SK-N-SH (cell line): ENCODE results near the gene TBX21. TPM values are rescaled to one million over a fixed set of nuclear protein-coding genes. Genes with fewer than 3 reads are reported as not detected.

Source experiments
- CTCF ChIA-PET: fragments of 300-600, 350-600 bp; formaldehyde crosslinking; extraction: SDS; loops from one replicate; lab custom pipeline; 2021; lab: Yijun Ruan, JAX
- POLR2A ChIA-PET: fragments of 350-600 bp; sonication (Branson Sonifier 250); formaldehyde crosslinking; extraction: SDS; loops from one replicate; lab custom pipeline; 2020; ENCODE audit warnings: antibody characterized with exemption, inconsistent platforms; lab: Yijun Ruan, JAX
- DNase-seq: peaks from one replicate; pipeline ENCODE4 v3.0.0; 2012
- H2AFZ ChIP-seq: fragments of 200-600 bp; sonication (generic); 2 replicates; pipeline ENCODE4 v1.8.1; 2016; ENCODE audit warnings: antibody characterized with exemption, mild to moderate bottlenecking, low read depth
- H3F3A ChIP-seq: fragments of 200-600 bp; sonication (generic); replicated peaks from 2 replicates; pipeline ENCODE3; 2016; ENCODE audit warnings: antibody characterized with exemption, mild to moderate bottlenecking; ENCODE audit not compliant: insufficient read depth
- H3K27ac ChIP-seq, 2 experiments: fragments of 200-500 bp in 1 of 2; fragments of 200-600 bp in 1 of 2; sonication (Bioruptor generic) in 1 of 2; sonication (generic), shearing (Covaris generic) in 1 of 2; 2 replicates each; pipeline versions ENCODE4 v1.5.1 to v1.6.1; 2014 to 2016; ENCODE audit warnings: low read depth in 2 of 2, inconsistent platforms in 1 of 2, low read length in 1 of 2, mild to moderate bottlenecking in 1 of 2, mixed read lengths in 1 of 2
- H3K27me3 ChIP-seq: fragments of 200-600 bp; sonication (generic), shearing (Covaris generic); 2 replicates; pipeline ENCODE4 v1.6.1; 2016; ENCODE audit warnings: mixed run types; ENCODE audit not compliant: insufficient read depth
- H3K36me3 ChIP-seq, 2 experiments: fragments of 200-500 bp in 1 of 2; fragments of 200-600 bp in 1 of 2; sonication (Bioruptor generic) in 1 of 2; sonication (generic) in 1 of 2; replicated peaks in 1 of 2; 2 replicates each; pipeline versions ENCODE3 to v1.5.1; 2014 to 2016; ENCODE audit warnings: low read length in 1 of 2, mild to moderate bottlenecking in 1 of 2; ENCODE audit not compliant: insufficient read depth in 2 of 2, control insufficient read depth in 1 of 2
- H3K4me1 ChIP-seq, 2 experiments: fragments of 200-500 bp in 1 of 2; fragments of 200-600 bp in 1 of 2; sonication (Bioruptor generic) in 1 of 2; sonication (generic), shearing (Covaris generic) in 1 of 2; 2 replicates each; pipeline versions ENCODE4 v1.5.1 to v1.6.1; 2014 to 2016; ENCODE audit warnings: low read depth in 1 of 2, low read length in 1 of 2, mixed run types in 1 of 2; ENCODE audit not compliant: insufficient read depth in 2 of 2, control insufficient read depth in 1 of 2
- H3K4me2 ChIP-seq: fragments of 200-600 bp; sonication (generic), shearing (Covaris generic); 2 replicates; pipeline ENCODE4 v1.6.1; 2017; ENCODE audit warnings: mixed run types
- H3K4me3 ChIP-seq, 2 experiments: fragments of 200-500 bp in 1 of 2; fragments of 200-600 bp in 1 of 2; sonication (Bioruptor generic) in 1 of 2; sonication (generic), shearing (Covaris generic) in 1 of 2; 2 replicates each; pipeline versions ENCODE4 v1.5.1 to v1.8.1; 2014 to 2016; ENCODE audit warnings: low read depth in 2 of 2, inconsistent platforms in 1 of 2, low read length in 1 of 2, mild to moderate bottlenecking in 1 of 2, mixed read lengths in 1 of 2, moderate library complexity in 1 of 2
- H3K79me2 ChIP-seq: fragments of 200-600 bp; sonication (generic); 2 replicates; pipeline ENCODE4 v1.8.1; 2017; ENCODE audit warnings: mild to moderate bottlenecking; ENCODE audit not compliant: insufficient read depth
- H3K9ac ChIP-seq: fragments of 200-600 bp; sonication (generic); 2 replicates; pipeline ENCODE4 v1.6.1; 2017; ENCODE audit warnings: mixed run types
- H3K9me2 ChIP-seq: fragments of 200-600 bp; sonication (generic); 2 replicates; pipeline ENCODE4 v1.6.1; 2017; ENCODE audit warnings: mixed run types
- H3K9me3 ChIP-seq: fragments of 200-600 bp; sonication (generic); 2 replicates; pipeline ENCODE4 v1.6.1; 2017; ENCODE audit warnings: mixed run types, mild to moderate bottlenecking, moderate library complexity
- H4K20me1 ChIP-seq: fragments of 200-600 bp; sonication (generic); 2 replicates; pipeline ENCODE4 v1.6.1; 2017; ENCODE audit warnings: mild to moderate bottlenecking, mixed run types; ENCODE audit not compliant: insufficient read depth
- CHD2 ChIP-seq: fragments of 150-350 bp; IDR thresholded peaks from 2 replicates; pipeline ENCODE4 v1.6.1; 2018; ENCODE audit warnings: low read length; ENCODE audit not compliant: partially characterized antibody
- ELF1 ChIP-seq: IDR thresholded peaks from 2 replicates; pipeline ENCODE4 v1.4.0; 2012
- EP300 ChIP-seq, 2 experiments: IDR thresholded peaks; 2 replicates each; pipeline versions ENCODE4 v1.4.0 to v1.6.1; 2012; ENCODE audit warnings: borderline replicate concordance in 1 of 2, low read depth in 1 of 2, low read length in 1 of 2
- EZH2phosphoT487 ChIP-seq: fragments of 200-600 bp; sonication (generic); IDR thresholded peaks from 2 replicates; pipeline ENCODE4 v1.6.1; 2017; ENCODE audit warnings: low read depth, mixed run types, mild to moderate bottlenecking, antibody characterized with exemption, moderate library complexity, borderline replicate concordance
- FOSL2 ChIP-seq: IDR thresholded peaks from 2 replicates; pipeline ENCODE4 v1.4.0; 2012; ENCODE audit warnings: low read depth, mild to moderate bottlenecking, moderate library complexity, borderline replicate concordance
- FOXM1 ChIP-seq: IDR thresholded peaks from 2 replicates; pipeline ENCODE4 v1.4.0; 2012; ENCODE audit warnings: low read depth, mild to moderate bottlenecking
- GABPA ChIP-seq: IDR thresholded peaks from 2 replicates; pipeline ENCODE4 v1.4.0; 2012; ENCODE audit warnings: low read depth, mild to moderate bottlenecking
- GATA2 ChIP-seq: sonication (generic); formaldehyde crosslinking; IDR thresholded peaks from 2 replicates; pipeline ENCODE4 v1.5.0; 2020; ENCODE audit warnings: mild to moderate bottlenecking, missing genetic modification reagents
- JUND ChIP-seq: IDR thresholded peaks from 2 replicates; pipeline ENCODE4 v1.4.0; 2012
- MEF2A ChIP-seq: IDR thresholded peaks from 2 replicates; pipeline ENCODE4 v1.4.0; 2012; ENCODE audit warnings: low read depth, borderline replicate concordance
- MXI1 ChIP-seq: IDR thresholded peaks from 2 replicates; pipeline ENCODE4 v1.6.1; 2012; ENCODE audit warnings: mild to moderate bottlenecking, low read depth, low read length, improper control_type of control experiment
- NFIC ChIP-seq: IDR thresholded peaks from 2 replicates; pipeline ENCODE4 v1.4.0; 2012; ENCODE audit warnings: borderline replicate concordance
- POLR2AphosphoS5 ChIP-seq: IDR thresholded peaks from 2 replicates; pipeline ENCODE4 v1.6.1; 2012; ENCODE audit warnings: low read depth, low read length
- RAD21 ChIP-seq: IDR thresholded peaks from 2 replicates; pipeline ENCODE4 v1.6.1; 2012; ENCODE audit warnings: mild to moderate bottlenecking, low read length
- RCOR1 ChIP-seq: fragments of 150-350 bp; IDR thresholded peaks from 2 replicates; pipeline ENCODE4 v1.6.1; 2017; ENCODE audit warnings: antibody characterized with exemption, low read length
- RXRA ChIP-seq: IDR thresholded peaks from 2 replicates; pipeline ENCODE4 v1.4.0; 2012; ENCODE audit warnings: low read depth, mild to moderate bottlenecking, borderline replicate concordance
- SIN3A ChIP-seq: IDR thresholded peaks from 2 replicates; pipeline ENCODE4 v1.6.1; 2012; ENCODE audit warnings: low read depth, mild to moderate bottlenecking, low read length, moderate library complexity, borderline replicate concordance
- SMC3 ChIP-seq: IDR thresholded peaks from 2 replicates; pipeline ENCODE4 v1.6.1; 2012; ENCODE audit warnings: low read depth, low read length, improper control_type of control experiment
- TCF12 ChIP-seq: IDR thresholded peaks from 2 replicates; pipeline ENCODE4 v1.4.0; 2012
- USF2 ChIP-seq: fragments of 150-350 bp; IDR thresholded peaks from 2 replicates; pipeline ENCODE4 v1.6.1; 2017; ENCODE audit warnings: antibody characterized with exemption, low read length, low read depth, borderline replicate concordance
- ZBTB33 ChIP-seq: IDR thresholded peaks from 2 replicates; pipeline ENCODE4 v1.4.0; 2012; ENCODE audit warnings: low read depth, borderline replicate concordance
- WGBS: methylation state at CpG from one replicate; pipeline ENCODE4 v1.1.6; 2017; ENCODE audit warnings: low lambda C conversion rate; 5-methylcytosine and 5-hydroxymethylcytosine counted together
- polyA plus RNA-seq, 3 experiments: library from polyadenylated mRNA; depleted of rRNA; stranded (reverse); fragments of >200 nt; gene quantifications; 2 replicates each; pipeline ENCODE4 v1.2.3, GENCODE V29; 2012
- TF ChIP-seq, protein P1 (sequence below): IDR thresholded peaks from 2 replicates; pipeline ENCODE4 v1.6.1; 2012; ENCODE audit warnings: mild to moderate bottlenecking, low read depth, low read length, moderate library complexity

TBX21 gene
- polyA plus RNA-seq, 1 of the 3 experiments (the other 2 are of a cell fraction) = not detected

DNA sequence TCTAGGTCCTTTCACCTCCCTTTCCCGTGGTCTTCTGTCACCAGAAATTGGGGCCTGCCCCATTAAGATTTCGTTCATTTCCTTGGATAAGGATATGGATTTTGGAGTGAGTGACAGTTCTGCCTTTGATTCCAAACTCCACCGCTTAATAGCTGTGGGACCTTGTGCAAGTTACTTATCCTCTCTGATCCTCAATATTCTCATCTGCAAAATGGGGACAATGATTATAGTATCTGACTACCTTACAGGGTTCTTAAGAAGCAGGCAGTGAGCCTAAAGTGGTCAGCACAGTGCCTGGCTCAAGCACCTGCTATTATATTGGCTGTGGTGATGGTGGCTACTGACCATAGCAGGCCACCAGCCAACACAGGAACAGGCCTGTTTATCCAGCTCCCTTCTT, 23.4 kb upstream of the TBX21 start:
- Histone ChIP-seq H3K4me1 (peaks cover 0 to 4% of the 10 kb centered on the region in 2 experiments; a peak in 2 of 4 replicates), H3F3A (no peaks in the 10 kb centered on the region), H3K9me2 (no peaks in the 10 kb centered on the region), H3K27ac (no peak overlapping the region), H3K4me3 (no peak overlapping the region), H3K79me2 (no peaks in the 10 kb centered on the region), H3K9ac (no peak overlapping the region), H3K9me3 (no peaks in the 10 kb centered on the region), H3K4me2 (no peak overlapping the region), H3K36me3 (peaks cover 0 to 21% of the 10 kb centered on the region in 2 experiments), H4K20me1 (peaks cover 19% of the 10 kb centered on the region; the same call in 1 of the 2 replicates), H2AFZ (no peak overlapping the region), H3K27me3 (peaks cover 21% of the 10 kb centered on the region)
- POLR2A ChIA-PET = no interaction called here
- TF ChIP-seq MEF2A (no peak), GATA2 (CRISPR knock-in tag) (no peak), SIN3A (no peak)
- CTCF ChIA-PET = interaction anchor here (0.9 to 14.7 kb wide), 7 partner anchors 11 to 92 kb away, joined by 3 to 195 read pairs (median 3); partner anchors contain the start of gene TBKBP1
- WGBS = 95% methylated on average over 3 of the region's 3 CpGs
- DNase-seq = no peak

DNA sequence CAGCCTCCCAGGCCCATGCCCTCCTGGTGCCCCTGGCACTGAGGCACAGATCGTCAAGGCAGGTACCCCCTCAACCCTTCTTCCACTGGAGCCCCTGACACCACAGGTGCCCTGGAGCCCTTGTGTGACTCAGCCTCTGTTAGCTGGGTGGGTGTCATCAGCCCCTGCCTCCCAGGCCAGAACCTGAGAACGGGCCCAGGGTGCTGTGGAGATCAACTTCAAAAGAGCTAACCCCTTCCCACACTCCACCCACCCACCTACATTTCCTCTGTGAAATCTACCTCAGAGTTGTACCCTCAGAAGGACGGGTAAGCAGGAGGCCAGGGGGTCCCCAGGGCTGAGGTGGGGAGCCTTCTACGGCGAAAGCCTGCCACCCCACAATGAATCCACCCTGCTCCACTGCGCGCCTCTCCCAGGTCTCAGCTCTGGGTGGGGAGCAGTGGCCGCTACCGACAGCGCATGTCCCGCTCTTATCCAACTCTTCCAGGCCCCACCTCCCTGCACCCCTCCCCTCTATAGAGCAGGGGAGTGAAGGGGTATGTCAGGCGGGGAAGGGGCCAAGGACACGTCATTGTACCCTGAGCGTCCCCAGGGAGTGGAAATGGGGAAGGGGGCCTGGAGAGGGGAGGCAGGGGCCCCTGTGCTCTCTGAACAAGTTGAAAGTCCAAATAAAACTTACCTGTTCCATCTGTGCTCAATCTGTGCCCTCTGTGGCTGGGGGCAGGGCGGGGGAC, 21.5 kb upstream of the TBX21 start:
- Histone ChIP-seq H3K9me3 (no peaks in the 10 kb centered on the region), H3K27me3 (peaks cover 41% of the 10 kb centered on the region), H3K4me1 (peaks cover 0 to 4% of the 10 kb centered on the region in 2 experiments; a peak in 2 of 4 replicates), H3K9me2 (no peaks in the 10 kb centered on the region), H3K4me3 (no peak overlapping the region), H3K4me2 (no peak overlapping the region), H3K36me3 (peaks cover 0 to 21% of the 10 kb centered on the region in 2 experiments), H3K9ac (no peak overlapping the region), H3K79me2 (no peaks in the 10 kb centered on the region), H2AFZ (no peak overlapping the region), H4K20me1 (peaks cover 19% of the 10 kb centered on the region; the same call in 1 of the 2 replicates), H3F3A (no peaks in the 10 kb centered on the region), H3K27ac (no peak overlapping the region)
- no peak for TF ChIP-seq USF2
- no peak for TF ChIP-seq CHD2
- no peak for TF ChIP-seq SMC3
- TF ChIP-seq RCOR1 = no peak
- TF ChIP-seq MXI1 = no peak
- no peak for TF ChIP-seq TCF12
- TF ChIP-seq EP300 (IDR thresholded peaks at IDR 0.05; ENCODE audit: borderline replicate concordance in 1 of 2, low read depth in 1 of 2, low read length in 1 of 2) = no peak
- TF ChIP-seq RXRA = no peak
- TF ChIP-seq FOXM1 = no peak
- TF ChIP-seq ZBTB33 = no peak
- no peak for TF ChIP-seq ELF1
- TF ChIP-seq, protein P1, sequence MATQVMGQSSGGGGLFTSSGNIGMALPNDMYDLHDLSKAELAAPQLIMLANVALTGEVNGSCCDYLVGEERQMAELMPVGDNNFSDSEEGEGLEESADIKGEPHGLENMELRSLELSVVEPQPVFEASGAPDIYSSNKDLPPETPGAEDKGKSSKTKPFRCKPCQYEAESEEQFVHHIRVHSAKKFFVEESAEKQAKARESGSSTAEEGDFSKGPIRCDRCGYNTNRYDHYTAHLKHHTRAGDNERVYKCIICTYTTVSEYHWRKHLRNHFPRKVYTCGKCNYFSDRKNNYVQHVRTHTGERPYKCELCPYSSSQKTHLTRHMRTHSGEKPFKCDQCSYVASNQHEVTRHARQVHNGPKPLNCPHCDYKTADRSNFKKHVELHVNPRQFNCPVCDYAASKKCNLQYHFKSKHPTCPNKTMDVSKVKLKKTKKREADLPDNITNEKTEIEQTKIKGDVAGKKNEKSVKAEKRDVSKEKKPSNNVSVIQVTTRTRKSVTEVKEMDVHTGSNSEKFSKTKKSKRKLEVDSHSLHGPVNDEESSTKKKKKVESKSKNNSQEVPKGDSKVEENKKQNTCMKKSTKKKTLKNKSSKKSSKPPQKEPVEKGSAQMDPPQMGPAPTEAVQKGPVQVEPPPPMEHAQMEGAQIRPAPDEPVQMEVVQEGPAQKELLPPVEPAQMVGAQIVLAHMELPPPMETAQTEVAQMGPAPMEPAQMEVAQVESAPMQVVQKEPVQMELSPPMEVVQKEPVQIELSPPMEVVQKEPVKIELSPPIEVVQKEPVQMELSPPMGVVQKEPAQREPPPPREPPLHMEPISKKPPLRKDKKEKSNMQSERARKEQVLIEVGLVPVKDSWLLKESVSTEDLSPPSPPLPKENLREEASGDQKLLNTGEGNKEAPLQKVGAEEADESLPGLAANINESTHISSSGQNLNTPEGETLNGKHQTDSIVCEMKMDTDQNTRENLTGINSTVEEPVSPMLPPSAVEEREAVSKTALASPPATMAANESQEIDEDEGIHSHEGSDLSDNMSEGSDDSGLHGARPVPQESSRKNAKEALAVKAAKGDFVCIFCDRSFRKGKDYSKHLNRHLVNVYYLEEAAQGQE = no peak
- TF ChIP-seq MEF2A = no peak
- TF ChIP-seq RAD21 = no peak
- no peak for TF ChIP-seq POLR2AphosphoS5
- no peak for TF ChIP-seq EZH2phosphoT487
- TF ChIP-seq GABPA = no peak
- no peak for TF ChIP-seq JUND
- TF ChIP-seq FOSL2 = no peak
- no peak for TF ChIP-seq NFIC
- WGBS = 93% methylated on average over 14 of the region's 15 CpGs
- ChIA-PET POLR2A (no interaction called here), CTCF (interaction anchor here (14.7 kb wide), 1 partner anchor 13 kb away, joined by 195 read pairs; the partner anchor contains the start of gene TBKBP1)
- no peak for DNase-seq
